ENCODE measurements around the gene ALDH4A1.
"Not testable (repeated sequence)": the region's sequence is repeated elsewhere in the genome, so short reads cannot be mapped to it uniquely, and the experiment has no call there.

Gene ALDH4A1

GRCh38 chr1:18875107-18875795, 27.1 kb downstream of the ALDH4A1 start:
- peak; percentile 7 to 62 (median 51) for DNase-seq

GRCh38 chr1:18874600-18874999, 27.8 kb downstream of the ALDH4A1 start:
- no peak for DNase-seq

- DNase-seq, result no peak
Observed at GRCh38 chr1:18874036-18874435, 28.3 kb downstream of the ALDH4A1 start.

GRCh38 chr1:18872071-18872611, 30.2 kb downstream of the ALDH4A1 start:
- no peak for DNase-seq

GRCh38 chr1:18871401-18872070, 30.8 kb downstream of the ALDH4A1 start:
- no peak for DNase-seq

GRCh38 chr1:18870957-18871356, 31.4 kb downstream of the ALDH4A1 start:
- DNase-seq, result no peak

- not testable (repeated sequence) for DNase-seq
Observed at GRCh38 chr1:18870595-18870865, 31.8 kb downstream of the ALDH4A1 start.

GRCh38 chr1:18869847-18870594, 32.3 kb downstream of the ALDH4A1 start:
- no peak for DNase-seq

GRCh38 chr1:18868801-18869424, 33.4 kb downstream of the ALDH4A1 start:
- DNase-seq, result no peak

- no peak for DNase-seq
Observed at GRCh38 chr1:18868354-18868753, 34.0 kb downstream of the ALDH4A1 start.

- DNase-seq, result no peak
Observed at GRCh38 chr1:18866846-18867245, 35.5 kb downstream of the ALDH4A1 start.

GRCh38 chr1:18866314-18866713, 36.0 kb downstream of the ALDH4A1 start:
- DNase-seq, result no peak

- DNase-seq, result no peak
Observed at GRCh38 chr1:18865176-18865575, 37.2 kb downstream of the ALDH4A1 start.

- no peak for DNase-seq
Observed at GRCh38 chr1:18861590-18861989, 40.8 kb downstream of the ALDH4A1 start.

- no peak for DNase-seq
Observed at GRCh38 chr1:18861082-18861481, 41.3 kb downstream of the ALDH4A1 start.

GRCh38 chr1:18859560-18859959, 42.8 kb downstream of the ALDH4A1 start, which contains the start of gene TAS1R2:
TAS1R2 (minus strand) TSS chr1:18859660; CDS start chr1:18859660, 0 bp downstream.
- no peak for DNase-seq

- DNase-seq, result no peak
Observed at GRCh38 chr1:18858070-18858688, 44.2 kb downstream of the ALDH4A1 start.

- no peak for DNase-seq
Observed at GRCh38 chr1:18856435-18856834, 45.9 kb downstream of the ALDH4A1 start.

GRCh38 chr1:18855573-18855972, 46.8 kb downstream of the ALDH4A1 start:
- DNase-seq, result no peak

- DNase-seq, result no peak
Observed at GRCh38 chr1:18854331-18855025, 47.9 kb downstream of the ALDH4A1 start.

- DNase-seq, result no peak
Observed at GRCh38 chr1:18852501-18852900, 49.9 kb downstream of the ALDH4A1 start.

GRCh38 chr1:18849261-18849711, 53.1 kb downstream of the ALDH4A1 start:
- no peak for DNase-seq

Measured in stimulated activated naive CD4-positive, alpha-beta T cell (primary cell).